HG02759 (cell line): ENCODE results near the gene NXPH4.

ENCODE experiments used
- ATAC-seq: cut with Tn5 transposase; IDR thresholded peaks from one replicate; pipeline ENCODE4 v1.9.1; 2021; ENCODE audit warnings: mild to moderate bottlenecking, moderate library complexity; ENCODE audit not compliant: unreplicated experiment

The NXPH4 gene

DNA sequence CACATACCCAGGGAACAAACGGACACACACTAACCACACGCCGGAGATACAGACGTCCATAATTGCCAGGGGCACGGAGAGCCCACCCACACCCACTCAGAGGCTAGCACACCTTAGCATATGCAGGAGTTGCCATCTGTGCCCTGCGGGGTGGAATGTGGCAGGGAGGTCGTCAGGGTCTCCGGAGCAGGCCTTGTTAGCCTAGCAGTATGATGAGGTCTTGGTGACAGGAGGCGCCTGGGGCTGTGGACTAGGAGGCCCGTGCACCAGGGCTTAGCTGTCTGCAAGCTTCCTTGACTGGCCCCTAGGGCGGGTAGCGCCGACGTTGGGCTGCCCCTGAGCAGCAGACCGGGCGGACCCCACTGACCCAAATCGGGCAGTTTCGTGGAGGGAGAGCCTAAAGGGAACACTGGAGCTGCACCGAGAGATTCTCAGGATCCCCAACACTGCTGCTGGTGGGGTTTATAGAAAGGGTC lies 24.4 kb downstream of the NXPH4 start:
- no peak for ATAC-seq

DNA sequence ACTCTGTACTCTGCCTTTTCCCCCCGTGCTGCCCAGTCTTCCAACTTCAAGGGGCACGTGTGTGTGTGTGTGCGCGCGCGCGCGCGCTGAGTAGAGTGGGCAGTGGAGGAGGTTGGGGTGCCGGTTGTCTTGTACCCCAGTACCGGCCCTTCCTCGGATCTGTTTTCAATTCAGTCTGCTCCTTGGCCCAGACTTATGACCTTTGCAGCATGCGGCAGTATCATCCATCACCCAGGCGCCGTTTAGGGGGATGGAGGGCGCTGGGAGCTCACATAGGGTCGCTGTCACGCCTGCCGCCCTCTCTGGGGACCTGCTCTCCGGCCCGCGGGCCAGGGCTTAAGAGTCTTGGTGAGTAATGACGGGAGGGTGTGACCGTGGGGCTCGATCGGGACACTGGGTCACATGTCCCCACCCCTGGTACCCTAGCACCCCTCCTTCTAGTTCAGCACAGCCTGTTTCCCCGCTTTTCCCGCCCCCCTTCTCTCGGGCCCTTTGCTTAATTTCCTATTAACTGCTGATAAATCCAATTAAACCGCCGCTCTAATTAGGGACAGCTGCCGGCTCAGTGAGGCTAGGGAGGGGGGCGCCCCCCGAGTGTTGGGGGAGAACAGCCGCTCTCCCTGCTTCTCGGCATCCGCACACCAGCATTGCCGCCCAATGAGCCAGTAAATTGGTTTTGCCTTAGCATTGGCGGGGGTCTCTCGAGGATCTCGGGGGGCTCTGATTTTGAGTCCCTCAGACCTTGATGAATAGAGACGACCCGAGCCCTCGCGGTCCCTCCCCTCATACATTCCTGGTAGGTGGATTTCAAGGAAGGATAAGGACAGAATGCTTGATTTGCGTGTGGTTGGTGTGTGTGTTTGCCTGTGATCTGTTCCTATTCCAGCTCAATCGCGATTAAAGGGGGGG lies 25.1 kb downstream of the NXPH4 start:
- no peak for ATAC-seq

GRCh38 chr12:57242329-57242690 lies 25.7 kb downstream of the NXPH4 start:
- no peak for ATAC-seq

DNA sequence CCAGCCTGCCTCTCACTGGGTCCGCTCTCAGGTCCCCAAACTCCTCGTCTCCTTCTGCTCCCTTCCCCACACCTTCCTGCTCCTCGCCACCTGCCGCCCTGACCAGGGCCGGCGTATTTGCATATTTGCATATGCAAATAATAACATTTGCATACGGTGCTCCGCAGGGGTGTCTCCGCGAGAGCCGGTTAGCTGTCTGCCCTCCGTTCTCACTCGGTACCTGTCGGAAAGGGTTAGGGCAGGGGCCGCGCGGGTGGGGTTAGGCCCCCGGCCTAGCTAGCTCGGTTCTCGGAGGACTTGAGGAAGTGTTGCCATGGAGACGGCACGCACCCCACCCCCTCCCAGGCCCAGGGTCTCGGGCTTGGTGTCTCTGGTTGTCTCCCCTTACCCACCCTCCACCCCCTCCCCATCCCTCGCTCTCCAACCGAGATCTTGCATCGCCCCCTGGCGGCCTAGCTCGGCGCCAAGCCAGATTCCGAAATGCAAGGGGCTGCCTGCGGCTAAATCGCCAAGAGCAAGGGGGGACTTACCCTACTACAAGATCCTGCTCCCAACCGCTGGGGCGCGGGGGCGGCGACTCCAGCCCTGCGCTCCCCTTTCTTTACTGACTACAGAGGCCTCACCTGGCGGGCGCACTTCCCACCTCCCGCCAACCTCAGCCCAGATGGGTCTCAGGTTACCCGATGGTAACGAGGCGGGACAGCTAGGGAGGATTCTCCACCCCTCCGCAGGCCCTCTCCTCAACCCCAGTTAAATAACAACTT lies 26.3 kb downstream of the NXPH4 start:
- peak; percentile 36 for ATAC-seq

- ATAC-seq = no peak
Measured at GRCh38 chr12:57243521-57244311, 27.1 kb downstream of the NXPH4 start.

GRCh38 chr12:57244312-57244696 lies 27.7 kb downstream of the NXPH4 start:
- no peak for ATAC-seq

DNA sequence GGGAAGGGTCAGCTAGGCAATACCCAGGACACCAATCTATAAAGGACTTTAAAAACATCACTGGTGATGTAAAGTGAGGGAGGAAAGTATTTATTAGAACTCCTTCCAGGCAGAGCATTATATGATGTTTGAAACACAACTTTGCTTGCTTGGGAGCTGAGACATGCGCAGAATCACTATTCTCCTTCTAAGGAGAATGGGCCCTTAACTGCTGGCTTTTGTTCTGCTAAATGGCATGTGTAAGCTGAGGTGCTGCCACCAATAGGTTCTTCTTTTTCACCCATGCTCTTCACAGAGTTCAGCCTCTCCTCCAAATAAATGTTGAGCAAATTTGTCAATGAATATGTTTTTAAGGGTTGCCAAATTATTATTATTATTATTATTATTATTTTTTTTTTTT lies 30.4 kb downstream of the NXPH4 start:
- no peak for ATAC-seq

DNA sequence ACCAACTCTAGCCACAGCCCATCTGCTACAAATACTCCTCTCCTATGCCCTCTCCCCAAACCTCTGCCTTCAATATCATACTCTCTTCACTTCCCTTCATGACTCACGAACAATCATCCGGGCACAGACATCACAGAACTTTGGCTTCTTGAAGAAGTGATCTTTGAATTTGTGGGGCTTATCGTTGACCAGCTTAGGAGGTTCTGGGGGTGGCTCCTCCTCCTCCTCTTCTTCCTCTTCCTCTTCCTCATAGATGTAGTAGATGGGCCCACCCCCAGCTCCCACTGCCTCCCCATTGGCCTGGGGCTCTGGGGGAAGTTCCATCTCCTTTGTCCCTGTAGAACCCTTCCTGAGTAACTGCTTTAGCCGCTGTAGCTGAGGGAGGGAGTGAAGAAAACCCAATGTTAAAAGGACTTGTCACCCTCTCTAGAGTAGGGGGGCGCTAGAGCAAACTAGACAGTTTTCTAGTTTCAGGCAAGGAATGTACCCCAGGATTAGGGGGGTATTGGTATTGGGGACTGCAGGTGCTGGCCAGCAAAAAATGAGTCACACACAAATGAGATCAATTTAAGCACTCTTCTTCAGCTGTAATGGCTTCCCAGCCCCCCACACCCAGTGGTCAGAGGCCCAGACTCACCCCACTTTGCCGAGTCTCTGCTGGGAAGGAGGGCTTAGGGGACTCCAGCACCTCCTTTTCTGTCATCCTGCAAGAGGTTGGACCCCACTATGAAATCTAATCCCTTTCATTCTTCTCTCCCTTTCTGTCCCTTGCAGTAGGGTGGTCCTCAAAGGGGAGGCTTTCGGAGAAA lies 32.5 kb downstream of the NXPH4 start:
- ATAC-seq = no peak

GRCh38 chr12:57250541-57250940 lies 33.9 kb downstream of the NXPH4 start:
- ATAC-seq = no peak

DNA sequence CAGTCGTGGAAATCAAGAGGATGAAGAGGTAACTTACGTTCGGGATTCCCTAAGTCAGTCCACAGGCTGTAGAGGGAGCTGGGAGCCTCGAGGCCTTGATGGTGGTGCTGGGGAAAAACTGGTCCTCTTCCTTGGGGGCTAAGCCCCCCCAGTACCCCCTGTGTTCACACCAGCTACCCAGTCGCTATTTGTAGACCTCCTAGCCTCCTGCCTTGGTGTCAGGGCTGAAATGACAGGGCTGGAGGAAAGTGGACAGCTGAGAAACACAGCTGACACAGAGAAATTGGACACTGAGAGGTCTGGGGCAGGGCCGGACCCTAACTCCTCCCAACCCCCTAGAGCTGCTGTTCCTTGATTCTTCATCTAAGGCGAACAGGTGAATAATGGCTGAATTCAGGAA lies 34.4 kb downstream of the NXPH4 start, which contains the start of gene STAC3:
Gene STAC3 (minus strand): TSS at position 232 of the 400 bp plus-strand sequence. CDS start 1,551 bp downstream, outside the sequence.
- ATAC-seq = no peak

DNA sequence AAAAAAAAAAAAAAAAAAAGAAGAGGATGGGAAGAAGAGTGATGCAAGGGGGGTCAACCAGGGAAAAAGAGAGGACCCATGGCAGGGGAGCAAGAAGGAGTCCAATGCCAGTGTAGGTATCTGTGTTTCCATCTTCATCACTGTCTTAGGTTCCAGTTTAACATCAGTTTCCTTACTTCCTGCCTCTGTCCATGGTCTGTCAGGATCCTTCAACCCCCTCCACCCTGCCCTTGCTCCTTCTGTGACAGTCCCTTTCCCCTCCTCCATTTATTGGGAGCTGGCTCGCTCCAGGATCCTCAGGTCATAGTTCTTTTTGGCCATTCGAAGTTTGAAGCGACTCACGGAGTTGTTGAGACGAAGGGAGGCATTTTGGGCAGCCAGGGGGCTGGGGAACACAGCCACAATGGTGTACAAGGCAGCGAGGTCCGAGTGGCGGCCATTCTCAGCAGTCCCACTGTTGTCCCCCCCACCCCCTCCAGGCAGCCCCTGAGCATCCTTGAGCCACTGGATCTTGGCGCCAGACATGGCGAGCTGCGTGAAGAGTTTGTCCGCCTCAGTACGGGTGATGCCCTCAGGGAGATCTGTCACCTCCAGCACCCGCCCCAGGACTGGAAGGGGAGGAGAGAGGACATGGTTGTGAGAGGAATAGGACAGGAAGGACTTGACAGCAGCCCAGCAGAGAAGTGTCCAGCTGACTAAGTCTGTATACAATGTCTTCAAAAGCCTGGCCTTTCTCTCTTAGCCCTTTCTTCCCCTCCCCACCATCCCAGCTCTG lies 38.1 kb downstream of the NXPH4 start:
- no peak for ATAC-seq

- ATAC-seq = no peak
Measured at GRCh38 chr12:57255916-57256315, 39.3 kb downstream of the NXPH4 start.

- ATAC-seq = no peak
Measured at GRCh38 chr12:57258977-57259970, 42.7 kb downstream of the NXPH4 start.

- ATAC-seq = no peak
Measured at GRCh38 chr12:57260366-57260765, 43.8 kb downstream of the NXPH4 start.

DNA sequence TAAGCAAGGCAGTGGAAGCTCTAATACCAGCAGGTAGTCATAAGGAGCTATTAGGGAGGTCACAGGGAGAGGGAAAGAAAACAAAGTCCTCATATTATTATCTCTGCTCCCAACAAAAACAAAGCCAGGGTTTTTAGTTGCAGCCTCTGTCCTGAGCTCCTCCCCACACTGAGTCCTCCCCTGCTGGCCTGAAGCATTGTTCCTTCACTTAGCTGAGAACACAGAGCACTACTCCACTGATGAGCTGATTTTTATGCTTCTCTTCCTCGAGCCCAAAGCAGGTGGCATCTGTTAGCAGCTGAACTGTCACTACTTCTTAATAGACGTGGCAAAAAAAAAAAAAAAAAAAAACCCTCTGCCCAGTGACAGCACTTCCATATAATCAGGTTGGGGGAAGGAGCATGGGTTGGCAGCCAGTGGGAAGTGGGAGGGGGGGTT lies 44.9 kb downstream of the NXPH4 start:
- no peak for ATAC-seq

GRCh38 chr12:57262126-57262822 lies 45.7 kb downstream of the NXPH4 start:
- ATAC-seq = no peak

DNA sequence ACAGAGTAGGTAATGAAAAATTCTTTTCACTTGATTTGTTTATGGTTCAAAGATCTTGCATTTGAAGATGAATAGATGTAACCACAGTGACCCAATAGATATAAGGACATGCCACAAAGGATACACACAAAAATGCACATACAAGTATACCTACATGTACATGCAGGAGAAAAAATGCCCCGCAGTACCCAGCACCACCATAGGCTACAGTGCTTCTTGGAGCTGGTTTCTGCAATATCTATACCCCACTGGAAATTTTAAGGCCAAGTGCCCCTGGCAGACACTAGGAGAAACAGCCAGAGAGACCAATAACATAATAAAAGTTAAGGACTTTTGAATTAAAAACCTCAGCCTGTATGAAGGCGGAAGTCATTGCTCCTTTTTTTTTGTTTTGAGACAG lies 46.5 kb downstream of the NXPH4 start:
- ATAC-seq = no peak

DNA sequence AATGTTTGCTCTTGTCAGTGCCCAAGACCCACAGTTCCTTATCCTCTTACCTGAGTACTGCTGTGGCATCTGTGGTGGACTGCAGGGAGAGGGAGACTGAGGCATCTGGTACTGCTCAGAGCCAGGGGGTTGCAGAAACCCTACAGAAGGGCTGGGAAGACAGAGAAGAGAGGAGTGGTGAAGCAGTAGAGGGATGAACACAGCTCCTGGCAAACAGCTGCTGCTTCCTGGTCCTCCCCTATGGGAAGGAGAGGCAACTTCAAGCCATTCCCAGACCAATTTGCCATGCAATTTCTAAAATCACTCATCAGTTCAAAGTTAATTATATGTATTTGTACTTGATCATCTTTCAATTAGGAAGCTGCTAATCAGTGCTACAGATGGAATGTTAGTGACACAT lies 50.1 kb downstream of the NXPH4 start:
- no peak for ATAC-seq
